ENCODE measurements around the gene ZNG1B.
A peak's percentile ranks its signal among the peaks of the same experiment; 100 is the strongest.
"Not testable (repeated sequence)": the region's sequence is repeated elsewhere in the genome, so short reads cannot be mapped to it uniquely, and the experiment has no call there.

ZNG1B gene

GRCh38 chr2:113503094-113504042 lies 65.9 kb downstream of the ZNG1B start:
- DNase-seq (ENCODE audit: low spot score) = peak; percentile 24

DNA sequence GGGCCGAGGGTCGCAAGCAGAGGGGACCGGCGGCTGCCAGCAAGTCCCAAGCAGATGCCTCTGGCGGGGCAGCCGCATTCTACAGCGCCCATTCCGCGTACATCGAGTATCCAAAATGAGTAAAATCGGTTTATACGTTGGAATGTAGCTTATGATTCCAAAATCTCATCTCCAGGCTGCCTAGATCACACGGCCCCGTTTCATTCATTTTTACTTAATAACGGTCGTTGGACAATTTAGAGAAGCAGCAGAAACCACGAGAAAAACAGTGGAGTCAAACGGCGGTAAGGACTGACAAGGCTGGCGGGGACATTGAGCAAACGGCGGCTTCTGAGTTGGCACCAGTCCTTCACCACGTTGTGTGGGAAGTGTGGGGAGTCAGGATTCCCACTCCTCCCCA lies 66.6 kb downstream of the ZNG1B start:
- peak; percentile 1 for DNase-seq (ENCODE audit: low spot score)

DNA sequence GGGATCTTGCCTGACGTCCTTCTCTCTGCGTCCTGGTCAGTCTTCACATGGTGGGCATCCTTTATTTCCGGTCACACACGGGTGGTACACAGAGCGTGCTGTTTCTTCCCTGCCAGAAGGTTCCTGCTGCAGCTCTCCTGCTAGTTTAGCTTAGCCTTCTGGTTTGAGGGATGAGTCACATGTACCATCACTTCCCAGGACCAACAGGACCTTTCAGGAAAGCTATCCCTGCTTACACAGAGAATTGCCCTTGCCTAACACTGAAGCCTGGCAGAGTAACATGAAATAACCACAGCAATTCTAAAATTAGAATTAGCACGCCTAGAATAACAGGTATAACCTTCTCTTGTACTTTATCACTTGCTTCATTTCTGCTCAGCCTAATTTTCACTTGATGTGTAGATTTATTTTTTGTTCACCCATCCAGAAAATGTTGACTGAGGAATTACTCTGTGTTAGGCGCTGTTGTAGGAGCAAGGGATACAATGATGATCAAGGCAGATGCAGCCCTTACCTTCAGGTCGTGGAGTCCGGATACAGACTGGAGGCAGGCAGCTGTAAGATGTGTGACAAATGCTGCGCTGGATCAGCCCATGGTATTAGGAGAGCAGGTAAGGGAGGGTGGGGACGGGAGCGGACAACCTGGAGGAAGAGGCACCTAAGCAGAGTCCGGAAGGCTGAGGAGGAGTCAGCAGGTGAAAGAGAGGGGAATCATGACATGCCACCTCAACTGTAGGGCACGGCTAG lies 70.1 kb downstream of the ZNG1B start:
- DNase-seq (ENCODE audit: low spot score) = not testable (repeated sequence)

DNA sequence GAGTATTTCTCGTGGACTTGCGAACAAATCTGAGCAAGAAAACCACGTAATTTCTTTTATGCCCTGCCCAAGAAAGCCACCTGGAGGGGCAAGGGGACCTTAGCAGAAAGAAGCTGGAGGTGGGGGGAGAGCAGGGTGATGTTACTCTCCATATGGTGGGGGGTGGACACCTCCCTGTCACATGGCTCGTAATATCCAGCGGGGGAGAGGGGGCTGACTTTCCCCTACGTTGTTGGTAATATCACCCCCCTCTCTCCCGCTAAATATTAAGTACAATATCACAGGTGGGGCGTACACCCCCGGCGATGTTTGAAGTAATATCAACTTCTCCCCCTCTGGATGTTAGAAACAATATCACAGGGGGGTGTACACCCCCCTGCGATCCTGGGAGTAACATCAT lies 70.7 kb downstream of the ZNG1B start:
- not testable (repeated sequence) for DNase-seq (ENCODE audit: low spot score)

GRCh38 chr2:113510913-113511312 lies 73.4 kb downstream of the ZNG1B start:
- DNase-seq (ENCODE audit: low spot score) = not testable (repeated sequence)

GRCh38 chr2:113511859-113512258 lies 74.4 kb downstream of the ZNG1B start:
- DNase-seq (ENCODE audit: low spot score) = peak; percentile 1

DNA sequence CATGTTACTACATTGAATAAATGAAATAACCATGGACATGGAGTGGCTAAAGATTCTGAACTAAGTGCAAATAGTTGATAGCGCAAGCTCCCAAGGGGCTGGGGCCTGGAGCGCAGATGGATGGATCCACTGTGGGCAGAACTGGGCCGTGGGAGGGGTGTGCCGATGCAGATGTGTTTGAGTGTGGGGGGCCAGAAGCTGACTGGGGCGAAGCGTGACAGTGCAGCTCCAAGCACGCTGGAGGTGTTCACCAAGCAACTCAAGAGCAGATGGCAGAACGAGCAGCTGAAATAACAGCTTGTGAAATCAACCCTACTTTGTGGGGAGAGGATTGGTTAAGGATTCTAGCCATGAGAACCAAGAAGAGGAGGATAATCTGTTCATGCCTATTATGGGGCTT lies 78.0 kb downstream of the ZNG1B start:
- not testable (repeated sequence) for DNase-seq (ENCODE audit: low spot score)

GRCh38 chr2:113515995-113516394 lies 78.5 kb downstream of the ZNG1B start:
- DNase-seq (ENCODE audit: low spot score) = not testable (repeated sequence)

DNA sequence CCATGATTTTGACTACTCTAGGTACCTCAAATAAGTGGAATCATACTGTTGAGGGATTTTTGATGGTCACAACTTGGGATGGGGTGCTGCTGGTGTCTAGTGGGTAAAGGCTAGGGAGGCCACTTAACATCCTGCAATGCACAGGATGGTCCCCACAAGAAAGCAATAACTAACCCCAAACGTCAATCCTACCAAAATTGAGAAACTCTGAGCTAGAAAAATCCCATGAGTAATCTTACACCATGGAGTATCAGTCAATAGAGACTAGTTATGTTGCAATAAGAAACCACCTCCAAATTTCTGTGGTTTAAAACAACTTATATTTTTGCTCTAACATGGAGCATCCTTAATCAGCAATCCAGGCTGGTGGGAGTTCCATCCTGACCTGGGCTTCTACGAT lies 79.5 kb downstream of the ZNG1B start:
- DNase-seq (ENCODE audit: low spot score) = not testable (repeated sequence)

- not testable (repeated sequence) for DNase-seq (ENCODE audit: low spot score)
Measured at GRCh38 chr2:113520837-113521236, 83.3 kb downstream of the ZNG1B start.

- DNase-seq (ENCODE audit: low spot score) = not testable (repeated sequence)
Measured at GRCh38 chr2:113521492-113521891, 84.0 kb downstream of the ZNG1B start.

- not testable (repeated sequence) for DNase-seq (ENCODE audit: low spot score)
Measured at GRCh38 chr2:113524986-113525385, 87.5 kb downstream of the ZNG1B start.

- not testable (repeated sequence) for DNase-seq (ENCODE audit: low spot score)
Measured at GRCh38 chr2:113527350-113528045, 90.0 kb downstream of the ZNG1B start.

- not testable (repeated sequence) for DNase-seq (ENCODE audit: low spot score)
Measured at GRCh38 chr2:113528126-113528525, 90.6 kb downstream of the ZNG1B start.

DNA sequence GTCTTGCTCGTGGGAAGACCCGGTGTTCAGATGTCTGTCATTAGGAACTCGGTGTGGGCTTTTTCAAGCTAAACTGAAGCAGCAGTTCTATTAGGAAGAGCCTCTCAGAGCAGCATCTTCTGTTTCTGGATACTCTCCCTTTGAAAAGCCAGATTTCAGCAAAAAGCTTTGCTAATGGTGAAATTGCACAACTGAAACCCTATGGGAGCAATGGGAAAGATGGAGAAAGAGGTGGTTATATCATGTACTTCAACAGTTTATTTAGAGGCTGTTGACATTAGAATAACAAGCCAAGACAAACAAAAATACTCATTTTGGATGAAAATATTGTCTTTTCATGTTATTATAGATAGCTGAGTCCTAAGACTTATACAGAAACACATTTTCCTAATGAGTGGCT lies 91.4 kb downstream of the ZNG1B start:
- DNase-seq (ENCODE audit: low spot score) = not testable (repeated sequence)

GRCh38 chr2:113532991-113533390 lies 95.5 kb downstream of the ZNG1B start:
- not testable (repeated sequence) for DNase-seq (ENCODE audit: low spot score)

GRCh38 chr2:113536573-113536972 lies 99.1 kb downstream of the ZNG1B start:
- not testable (repeated sequence) for DNase-seq (ENCODE audit: low spot score)

DNA sequence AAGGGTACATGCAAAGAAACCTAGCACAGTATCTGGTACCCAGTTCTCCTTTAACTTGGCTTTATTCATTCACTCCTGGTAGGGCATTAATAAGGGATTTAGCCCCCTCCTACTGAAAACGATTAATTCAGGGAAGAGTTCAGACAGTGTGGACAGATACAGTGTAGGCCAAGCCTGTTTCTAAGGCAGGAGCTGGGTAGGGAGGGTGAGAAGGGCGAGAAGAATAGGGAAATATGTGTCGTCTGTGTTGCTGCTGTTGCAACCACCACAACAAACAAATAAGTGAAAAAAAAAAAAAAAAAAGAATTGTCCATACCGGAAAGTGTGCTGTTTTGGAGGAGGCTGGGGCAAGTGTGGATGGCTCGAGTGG lies 103.3 kb downstream of the ZNG1B start:
- DNase-seq (ENCODE audit: low spot score) = not testable (repeated sequence)

- DNase-seq (ENCODE audit: low spot score) = peak; percentile 13
Measured at GRCh38 chr2:113541204-113541975, 103.9 kb downstream of the ZNG1B start.

DNA sequence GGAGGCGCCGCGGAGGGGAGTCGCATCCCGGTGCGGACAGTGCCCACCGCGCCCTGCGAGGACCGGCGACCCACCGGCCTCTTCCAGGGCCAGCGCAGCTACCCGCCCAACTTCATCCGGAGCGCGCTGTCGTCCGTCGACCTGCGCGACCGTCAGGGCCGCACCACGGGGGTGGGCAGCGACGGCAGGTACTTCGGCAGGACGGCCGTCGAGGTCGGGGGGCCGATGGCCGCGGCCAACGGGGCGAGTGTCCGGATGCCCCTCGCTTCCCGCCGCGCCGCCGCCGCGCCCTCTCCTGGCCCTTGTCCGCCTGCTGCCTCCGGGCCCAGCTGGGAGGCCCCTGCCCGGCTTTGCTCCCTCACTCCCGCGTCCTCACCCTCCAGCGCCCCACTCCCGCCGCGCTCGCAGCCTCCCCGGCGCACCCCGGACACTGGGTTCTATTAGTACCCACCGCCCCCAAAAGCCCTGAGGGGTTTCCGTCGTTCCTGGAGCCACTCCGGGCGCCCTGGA lies 104.5 kb downstream of the ZNG1B start:
- DNase-seq (ENCODE audit: low spot score) = not testable (repeated sequence)

DNA sequence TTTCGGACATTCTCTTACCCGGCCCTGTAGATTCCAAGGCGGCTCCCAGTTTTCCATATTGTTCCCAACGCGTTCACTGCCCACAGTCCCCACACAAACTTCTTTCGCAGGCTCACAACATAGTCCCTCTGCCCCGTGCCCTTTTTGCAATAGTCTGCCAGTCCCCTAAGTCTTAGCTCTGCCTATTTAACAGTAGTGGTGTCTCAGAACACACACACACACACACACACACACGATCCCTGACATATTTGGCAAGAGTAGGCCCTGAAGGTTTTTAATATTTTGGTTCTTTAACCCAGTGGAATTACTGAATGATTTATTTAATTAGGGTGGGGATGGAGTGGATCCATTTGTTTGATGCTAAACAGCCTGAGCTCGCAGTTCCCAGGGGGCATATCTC lies 105.0 kb downstream of the ZNG1B start:
- DNase-seq (ENCODE audit: low spot score) = not testable (repeated sequence)
